BLaER1 treated with 17β-estradiol and CSF1 and Interleukin-3, amounts not matched to agents 10 nM and 100 nM (cell line): ENCODE measurements around the gene ITGAV.
A peak's percentile ranks its signal among the peaks of the same experiment; 100 is the strongest.

ENCODE experiments used
- H3K27ac ChIP-seq, 11 experiments: shearing (Covaris generic); formaldehyde crosslinking; 2 replicates each; pipeline ENCODE4 v1.8.1; 2022
- H3K27me3 ChIP-seq, 11 experiments: shearing (Covaris generic); formaldehyde crosslinking; 2 replicates each; pipeline ENCODE4 v1.8.1; 2022
- H3K36me3 ChIP-seq, 11 experiments: shearing (Covaris generic); formaldehyde crosslinking; 2 replicates each; pipeline ENCODE4 v1.8.1; 2022
- H3K4me1 ChIP-seq, 10 experiments: shearing (Covaris generic); formaldehyde crosslinking; 2 replicates each; pipeline ENCODE4 v1.8.1; 2022
- H3K4me2 ChIP-seq, 11 experiments: shearing (Covaris generic); formaldehyde crosslinking; 2 replicates each; pipeline ENCODE4 v1.8.1; 2022
- H3K4me3 ChIP-seq, 10 experiments: shearing (Covaris generic); formaldehyde crosslinking; 2 replicates each; pipeline ENCODE4 v1.8.1; 2022
- H3K9ac ChIP-seq, 11 experiments: shearing (Covaris generic); formaldehyde crosslinking; 2 replicates each; pipeline ENCODE4 v1.8.1; 2022
- H3K9me3 ChIP-seq, 11 experiments: shearing (Covaris generic); formaldehyde crosslinking; replicated peaks in 1 of 11; 2 replicates each; pipeline ENCODE4 v1.8.1; 2022
- H4K20me1 ChIP-seq, 11 experiments: shearing (Covaris generic); formaldehyde crosslinking; 2 replicates each; pipeline ENCODE4 v1.8.1; 2022
- Cebpa-rat ChIP-seq, 11 experiments: shearing (Covaris generic); IDR thresholded peaks; 2 replicates each; pipeline ENCODE4 v1.8.1; 2022

Gene ITGAV

DNA sequence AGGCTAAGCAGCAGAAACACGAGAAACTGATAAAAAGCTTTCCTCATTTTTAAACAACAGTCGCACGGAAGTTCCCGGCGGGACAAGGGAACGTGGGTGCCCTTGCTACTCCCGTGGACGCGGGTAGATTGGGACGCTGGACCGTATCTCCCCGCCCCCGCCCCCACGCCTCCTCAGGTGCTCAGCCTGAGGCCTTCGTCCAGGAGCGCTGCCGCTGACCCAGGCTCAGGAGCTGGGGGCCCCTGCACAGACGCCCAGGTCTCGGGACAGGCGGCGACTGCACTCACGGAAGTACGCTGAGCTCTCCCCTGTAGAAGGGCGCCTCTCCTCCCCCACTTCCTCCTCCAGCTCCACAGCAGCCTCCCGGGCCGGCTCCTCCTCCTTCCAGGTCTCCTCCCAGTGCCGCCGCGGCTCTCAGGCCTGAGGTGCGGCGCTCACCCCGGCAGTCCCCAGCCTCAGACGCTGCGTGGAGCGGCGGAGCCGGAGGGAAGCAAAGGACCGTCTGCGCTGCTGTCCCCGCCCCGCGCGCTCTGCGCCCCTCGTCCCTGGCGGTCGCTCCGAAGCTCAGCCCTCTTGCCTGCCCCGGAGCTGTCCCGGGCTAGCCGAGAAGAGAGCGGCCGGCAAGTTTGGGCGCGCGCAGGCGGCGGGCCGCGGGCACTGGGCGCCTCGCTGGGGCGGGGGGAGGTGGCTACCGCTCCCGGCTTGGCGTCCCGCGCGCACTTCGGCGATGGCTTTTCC, at the start of gene ITGAV:
ITGAV (plus strand) TSS at position 445 of the 738 bp plus-strand sequence; CDS start at position 728, 283 bp downstream.
- H3K36me3 ChIP-seq, result no peaks in the 10 kb centered on the region
- H3K4me1 ChIP-seq, result peaks cover 16 to 28% (median 23%) of the 10 kb centered on the region in 10 experiments
- TF ChIP-seq Cebpa-rat (IDR thresholded peaks at IDR 0.05), result no peak
- peak within 1 kb of the TSS; percentile 78 to 96 (median 91) for H3K27ac ChIP-seq
- no peaks in the 10 kb centered on the region for H3K27me3 ChIP-seq
- peak within 1 kb of the TSS; percentile 79 to 97 (median 88) for H3K4me2 ChIP-seq
- H4K20me1 ChIP-seq, result peaks cover 0 to 32% (median 7%) of the 10 kb centered on the region in 11 experiments; a peak in 8 of 22 replicates
- H3K9ac ChIP-seq, result peak within 1 kb of the TSS; percentile 86 to 94 (median 89)
- no peaks in the 10 kb centered on the region for H3K9me3 ChIP-seq
- peak within 1 kb of the TSS; percentile 79 to 92 (median 86) for H3K4me3 ChIP-seq

DNA sequence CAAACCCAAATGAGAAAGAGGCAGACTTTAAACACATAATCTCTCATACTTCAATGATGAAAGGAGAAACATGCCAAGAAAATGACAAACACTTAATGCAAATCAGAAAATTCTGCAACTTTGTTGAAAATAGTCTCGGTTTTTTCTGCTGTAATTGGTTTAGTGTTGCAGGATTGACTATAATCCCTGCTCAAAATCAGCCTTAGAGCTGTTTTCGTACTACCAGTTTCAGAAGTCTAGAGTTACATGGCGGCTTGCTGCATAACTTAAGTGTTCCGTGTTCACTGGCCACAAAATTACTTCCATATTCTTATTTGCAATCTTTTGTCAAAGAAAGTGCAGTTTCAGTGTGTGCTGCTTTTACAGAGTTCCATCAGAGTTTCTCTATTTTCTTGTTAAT, 48.9 kb upstream of the ITGAV start:
- Histone ChIP-seq H3K9me3 (no peaks in the 10 kb centered on the region), H3K4me1 (no peaks in the 10 kb centered on the region), H3K9ac (no peak overlapping the region), H3K4me3 (no peak overlapping the region), H3K27me3 (no peaks in the 10 kb centered on the region), H3K4me2 (no peak overlapping the region), H4K20me1 (no peaks in the 10 kb centered on the region), H3K27ac (no peak overlapping the region), H3K36me3 (no peaks in the 10 kb centered on the region)
- TF ChIP-seq Cebpa-rat (IDR thresholded peaks at IDR 0.05), result no peak

DNA sequence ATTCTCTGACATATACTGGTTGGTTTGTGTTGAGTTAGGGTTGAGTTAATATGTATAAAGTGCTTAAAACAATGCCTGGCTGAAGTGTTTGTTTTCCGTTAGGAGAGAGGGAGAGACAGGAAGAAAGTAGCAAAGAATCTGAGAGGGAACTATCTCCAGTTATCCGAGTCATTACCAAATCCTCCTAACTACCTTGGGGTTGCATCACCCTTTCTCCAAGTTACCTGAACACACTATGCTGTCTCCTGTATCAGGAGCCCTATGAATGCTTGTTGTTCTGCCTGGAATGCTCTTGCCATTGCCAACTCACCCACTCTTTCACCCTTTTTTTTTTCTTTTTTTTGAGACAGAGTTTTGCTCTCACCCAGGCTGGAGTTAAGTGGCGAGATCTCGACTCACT, 47.9 kb upstream of the ITGAV start:
- H3K4me2 ChIP-seq, result no peak overlapping the region
- H3K9me3 ChIP-seq, result no peaks in the 10 kb centered on the region
- H3K36me3 ChIP-seq, result no peaks in the 10 kb centered on the region
- no peaks in the 10 kb centered on the region for H4K20me1 ChIP-seq
- no peak overlapping the region for H3K27ac ChIP-seq
- no peak overlapping the region for H3K9ac ChIP-seq
- TF ChIP-seq Cebpa-rat (IDR thresholded peaks at IDR 0.05), result no peak
- H3K4me3 ChIP-seq, result no peak overlapping the region
- no peaks in the 10 kb centered on the region for H3K4me1 ChIP-seq
- H3K27me3 ChIP-seq, result no peaks in the 10 kb centered on the region

DNA sequence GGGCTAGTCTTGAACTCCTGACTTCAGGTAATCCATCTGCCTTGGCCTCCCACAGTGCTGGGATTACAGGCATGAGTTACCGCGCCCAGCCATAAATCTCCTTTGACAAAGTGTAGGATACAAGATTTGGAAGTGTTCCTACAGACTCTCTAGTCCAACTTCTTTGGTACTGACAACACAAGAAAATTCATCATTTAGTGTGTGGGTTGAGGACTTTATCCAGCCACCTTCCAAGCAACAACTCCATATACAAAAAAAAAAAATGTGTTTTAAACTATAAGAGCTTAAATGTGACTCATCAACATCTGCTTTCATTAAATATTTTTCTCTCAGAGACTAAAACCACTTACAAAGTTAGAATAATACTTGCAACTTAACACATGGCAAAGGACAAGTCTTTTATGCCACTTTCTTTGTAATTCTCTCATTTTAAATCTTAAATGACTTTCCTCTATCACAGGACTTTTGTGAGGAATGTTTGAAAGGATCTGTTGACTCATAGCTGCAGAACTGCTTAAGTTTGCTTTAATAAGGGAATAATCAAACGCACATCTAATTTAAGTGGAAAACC, 46.2 kb upstream of the ITGAV start:
- Histone ChIP-seq H3K27ac (no peak overlapping the region), H3K4me2 (no peak overlapping the region), H3K9ac (no peak overlapping the region), H3K4me3 (no peak overlapping the region), H3K9me3 (no peaks in the 10 kb centered on the region), H4K20me1 (no peaks in the 10 kb centered on the region), H3K36me3 (no peaks in the 10 kb centered on the region), H3K4me1 (no peaks in the 10 kb centered on the region), H3K27me3 (no peaks in the 10 kb centered on the region)
- TF ChIP-seq Cebpa-rat (IDR thresholded peaks at IDR 0.05), result no peak

DNA sequence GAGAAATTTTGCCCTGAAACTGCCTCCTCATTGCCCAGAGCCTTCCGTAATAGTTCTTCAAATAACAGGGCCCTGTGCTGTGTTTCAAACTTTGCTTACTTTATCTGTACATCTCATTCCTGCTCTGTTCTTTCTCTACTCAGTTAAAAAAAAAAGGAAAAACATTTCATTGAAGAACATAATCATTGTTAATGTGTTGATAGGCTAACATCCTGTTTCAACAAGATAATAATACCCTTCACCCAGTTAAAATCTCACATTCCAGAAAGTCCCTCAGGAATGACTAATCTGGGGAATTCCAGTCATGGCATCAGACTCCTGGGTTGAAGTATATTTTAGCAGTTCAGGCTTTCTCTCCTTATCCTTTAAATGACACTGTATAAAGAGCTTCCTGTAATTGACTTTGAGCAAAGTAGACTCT, 45.6 kb upstream of the ITGAV start:
- no peak for TF ChIP-seq Cebpa-rat (IDR thresholded peaks at IDR 0.05)
- no peaks in the 10 kb centered on the region for H3K9me3 ChIP-seq
- no peaks in the 10 kb centered on the region for H3K36me3 ChIP-seq
- no peak overlapping the region for H3K9ac ChIP-seq
- H3K27ac ChIP-seq, result no peak overlapping the region
- 0 out of 22 replicates have a peak overlapping the region, but pooled peaks of 1 of the 11 experiments have one; percentile 3 for H3K4me2 ChIP-seq
- no peaks in the 10 kb centered on the region for H4K20me1 ChIP-seq
- H3K27me3 ChIP-seq, result no peaks in the 10 kb centered on the region
- no peaks in the 10 kb centered on the region for H3K4me1 ChIP-seq
- H3K4me3 ChIP-seq, result no peak overlapping the region

DNA sequence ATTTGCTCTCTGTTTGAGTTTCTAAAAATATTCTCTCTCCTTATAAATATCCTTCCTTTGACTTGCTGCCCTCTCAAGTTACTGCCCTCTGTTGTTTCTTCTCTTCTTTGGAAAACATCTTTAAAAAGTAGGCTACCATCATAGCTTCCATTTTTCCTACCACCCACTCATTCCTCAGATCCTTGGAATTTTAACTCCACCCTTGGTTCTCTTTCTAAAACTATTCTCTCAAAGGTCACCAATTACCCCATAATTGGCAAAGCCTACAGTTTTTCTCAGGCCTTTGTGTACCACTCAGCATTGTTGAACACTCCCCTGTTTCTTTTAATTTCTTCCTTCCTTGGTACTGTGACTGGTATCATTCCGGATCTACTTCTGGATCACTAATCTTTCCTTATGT, 43.0 kb upstream of the ITGAV start:
- Histone ChIP-seq H4K20me1 (no peaks in the 10 kb centered on the region), H3K9ac (no peak overlapping the region), H3K4me3 (no peak overlapping the region), H3K27me3 (no peaks in the 10 kb centered on the region), H3K4me2 (no peak overlapping the region), H3K27ac (no peak overlapping the region), H3K36me3 (no peaks in the 10 kb centered on the region), H3K4me1 (no peaks in the 10 kb centered on the region), H3K9me3 (no peaks in the 10 kb centered on the region)
- TF ChIP-seq Cebpa-rat (IDR thresholded peaks at IDR 0.05), result no peak

DNA sequence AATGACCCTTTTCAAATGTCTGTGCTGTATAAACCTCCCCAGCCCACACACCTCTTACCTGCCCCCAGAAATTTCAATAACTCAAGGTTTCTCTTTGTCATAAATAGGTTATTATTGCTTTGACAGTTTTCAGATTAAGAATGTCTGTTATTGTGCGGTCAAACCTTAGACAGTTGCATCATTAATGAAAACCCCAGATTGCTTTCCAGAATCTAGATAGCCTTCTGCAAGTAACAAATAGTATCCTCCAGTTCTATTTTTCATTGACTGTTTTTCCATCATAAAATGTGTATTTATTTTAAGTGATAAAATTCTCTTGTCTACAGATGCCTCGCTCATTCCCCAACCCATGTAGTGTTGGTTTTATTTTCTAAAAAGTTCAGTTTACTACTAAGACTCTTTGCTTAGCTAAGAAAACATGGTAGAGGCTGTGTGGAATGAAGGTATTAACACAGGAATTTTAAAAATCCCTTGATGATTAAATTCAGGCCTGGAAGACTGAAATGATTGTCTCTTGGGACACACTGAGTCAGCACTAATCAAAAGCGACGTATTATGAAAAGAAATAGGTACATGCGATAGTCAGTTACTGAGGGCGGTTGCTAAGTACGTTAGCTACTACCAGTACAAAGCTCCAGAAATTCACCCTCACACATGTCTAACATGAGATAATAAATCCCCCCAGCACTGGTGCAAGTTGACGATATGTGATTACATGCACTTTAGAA, 38.4 kb upstream of the ITGAV start:
- Histone ChIP-seq H3K4me2 (no peak overlapping the region), H3K27ac (no peak overlapping the region), H3K9me3 (no peaks in the 10 kb centered on the region), H3K27me3 (no peaks in the 10 kb centered on the region), H3K4me3 (no peak overlapping the region), H3K4me1 (no peaks in the 10 kb centered on the region), H3K36me3 (no peaks in the 10 kb centered on the region), H3K9ac (no peak overlapping the region), H4K20me1 (no peaks in the 10 kb centered on the region)
- TF ChIP-seq Cebpa-rat (IDR thresholded peaks at IDR 0.05), result no peak

DNA sequence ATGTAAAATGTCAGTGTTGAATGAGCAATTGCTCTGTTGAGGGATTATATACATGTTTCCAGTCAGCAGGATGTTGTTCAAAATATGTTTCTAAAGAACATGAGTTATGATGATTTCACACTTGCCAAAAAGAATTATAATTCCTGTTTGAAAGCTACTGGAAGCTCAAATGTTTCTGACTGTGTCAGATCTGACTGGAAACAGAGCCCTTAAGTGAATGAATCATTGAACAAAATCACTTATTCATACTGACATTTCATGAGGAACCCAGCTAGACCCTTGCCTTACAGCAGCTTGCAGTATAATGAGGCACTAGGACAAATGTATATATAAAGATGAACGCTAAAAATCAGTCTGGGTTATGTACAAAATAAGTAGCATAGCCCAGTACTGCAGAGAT, 35.4 kb upstream of the ITGAV start:
- no peak for TF ChIP-seq Cebpa-rat (IDR thresholded peaks at IDR 0.05)

DNA sequence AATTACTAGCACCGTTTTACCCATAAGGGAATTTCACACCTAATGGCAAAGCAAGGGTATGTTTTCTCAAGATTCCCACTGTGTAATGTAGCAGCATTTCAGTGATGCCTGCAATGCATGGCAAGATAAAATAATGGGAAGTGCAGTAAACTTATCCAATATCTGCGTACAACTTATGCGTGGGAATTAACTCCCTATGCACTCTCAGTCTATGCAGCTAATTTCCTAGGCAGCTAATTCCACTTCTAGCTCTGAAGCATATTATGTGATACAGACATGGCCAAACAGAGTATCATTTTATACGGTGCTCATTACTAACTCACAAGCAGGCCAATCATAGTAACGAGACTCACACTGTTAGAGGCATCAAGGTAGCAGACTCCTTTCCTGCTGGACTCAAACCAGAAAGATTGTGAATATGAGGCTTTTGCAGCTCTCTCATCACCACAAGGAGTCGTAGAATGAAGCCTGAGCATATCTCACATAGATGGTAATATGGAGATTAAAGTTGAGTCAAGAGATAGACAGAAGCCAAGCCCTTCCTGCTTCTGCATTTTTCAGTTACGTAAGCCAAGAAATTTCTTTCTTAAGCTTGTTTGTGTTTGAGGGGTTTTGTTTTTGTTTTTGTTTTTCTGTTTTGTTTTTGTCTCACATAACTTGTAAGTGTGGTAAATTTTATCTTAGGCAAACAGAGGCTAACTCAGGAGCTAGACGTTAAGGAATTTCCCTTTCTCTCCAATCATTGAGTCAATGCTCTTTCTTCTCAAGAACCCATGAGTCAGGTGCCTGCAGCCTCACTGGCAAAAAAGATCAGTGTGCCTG, 34.8 kb upstream of the ITGAV start:
- Histone ChIP-seq H3K9ac (no peak overlapping the region), H3K9me3 (no peaks in the 10 kb centered on the region), H3K27ac (no peak overlapping the region), H3K36me3 (no peaks in the 10 kb centered on the region), H3K4me2 (no peak overlapping the region), H3K4me1 (no peaks in the 10 kb centered on the region), H3K27me3 (no peaks in the 10 kb centered on the region), H4K20me1 (no peaks in the 10 kb centered on the region), H3K4me3 (no peak overlapping the region)
- TF ChIP-seq Cebpa-rat (IDR thresholded peaks at IDR 0.05), result no peak

More for the DNA sequence above, 35.4 kb upstream of the ITGAV start:
- H3K36me3 ChIP-seq, result no peaks in the 10 kb centered on the region
- no peaks in the 10 kb centered on the region for H4K20me1 ChIP-seq
- H3K4me2 ChIP-seq, result no peak overlapping the region
- no peak overlapping the region for H3K27ac ChIP-seq
- H3K4me1 ChIP-seq, result no peaks in the 10 kb centered on the region
- no peak overlapping the region for H3K9ac ChIP-seq
- no peaks in the 10 kb centered on the region for H3K27me3 ChIP-seq
- H3K9me3 ChIP-seq, result no peaks in the 10 kb centered on the region
- H3K4me3 ChIP-seq, result no peak overlapping the region
